HG03378 (cell line): Measurements from ENCODE around the gene NFE2L1.
A peak's percentile ranks its signal among the peaks of the same experiment; 100 is the strongest.
"Not testable (repeated sequence)": the region's sequence is repeated elsewhere in the genome, so short reads cannot be mapped to it uniquely, and the experiment has no call there.

ENCODE experiments used
- ATAC-seq: cut with Tn5 transposase; IDR thresholded peaks from one replicate; pipeline ENCODE4 v1.9.1; 2021; ENCODE audit warnings: mild to moderate bottlenecking, moderate library complexity; ENCODE audit not compliant: unreplicated experiment

Gene NFE2L1

DNA sequence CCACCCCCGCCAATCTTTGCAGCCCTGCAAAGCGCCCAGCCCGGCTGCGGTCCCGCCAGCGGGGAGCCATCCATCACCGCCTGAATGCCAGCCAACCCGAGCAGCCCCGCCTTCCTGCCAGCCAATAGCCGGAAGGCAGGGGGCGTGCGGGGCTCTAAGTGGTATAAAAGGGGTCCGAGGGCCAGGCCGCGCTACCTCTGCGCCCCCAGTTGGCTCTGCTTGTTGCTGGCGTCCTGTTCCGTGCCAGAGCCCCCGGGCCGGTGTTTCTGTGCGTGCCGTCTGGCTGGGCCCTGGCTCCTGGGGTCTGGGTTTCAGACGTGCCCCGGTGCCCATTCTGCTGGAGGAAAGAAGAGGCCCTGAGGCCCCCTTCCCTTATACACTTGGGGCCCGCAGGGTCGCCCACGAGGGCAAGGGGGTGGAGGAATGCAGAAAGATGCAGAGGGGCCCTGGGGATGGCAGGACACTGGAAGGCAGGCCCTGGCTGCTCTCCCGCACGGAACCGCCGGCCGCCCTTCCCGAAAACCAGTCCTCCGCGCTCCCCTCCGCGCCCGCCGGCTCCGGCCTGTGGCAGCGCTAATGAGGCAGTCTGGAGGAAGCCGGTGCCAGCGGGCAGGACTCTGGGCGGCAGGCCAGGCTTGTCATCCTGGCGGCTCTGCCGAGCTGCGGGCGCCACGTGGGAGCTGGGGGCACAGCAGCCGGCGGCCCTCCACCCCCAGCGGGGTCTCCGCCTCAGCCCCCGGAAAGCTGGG, 24.6 kb upstream of the NFE2L1 start:
- ATAC-seq, result no peak

DNA sequence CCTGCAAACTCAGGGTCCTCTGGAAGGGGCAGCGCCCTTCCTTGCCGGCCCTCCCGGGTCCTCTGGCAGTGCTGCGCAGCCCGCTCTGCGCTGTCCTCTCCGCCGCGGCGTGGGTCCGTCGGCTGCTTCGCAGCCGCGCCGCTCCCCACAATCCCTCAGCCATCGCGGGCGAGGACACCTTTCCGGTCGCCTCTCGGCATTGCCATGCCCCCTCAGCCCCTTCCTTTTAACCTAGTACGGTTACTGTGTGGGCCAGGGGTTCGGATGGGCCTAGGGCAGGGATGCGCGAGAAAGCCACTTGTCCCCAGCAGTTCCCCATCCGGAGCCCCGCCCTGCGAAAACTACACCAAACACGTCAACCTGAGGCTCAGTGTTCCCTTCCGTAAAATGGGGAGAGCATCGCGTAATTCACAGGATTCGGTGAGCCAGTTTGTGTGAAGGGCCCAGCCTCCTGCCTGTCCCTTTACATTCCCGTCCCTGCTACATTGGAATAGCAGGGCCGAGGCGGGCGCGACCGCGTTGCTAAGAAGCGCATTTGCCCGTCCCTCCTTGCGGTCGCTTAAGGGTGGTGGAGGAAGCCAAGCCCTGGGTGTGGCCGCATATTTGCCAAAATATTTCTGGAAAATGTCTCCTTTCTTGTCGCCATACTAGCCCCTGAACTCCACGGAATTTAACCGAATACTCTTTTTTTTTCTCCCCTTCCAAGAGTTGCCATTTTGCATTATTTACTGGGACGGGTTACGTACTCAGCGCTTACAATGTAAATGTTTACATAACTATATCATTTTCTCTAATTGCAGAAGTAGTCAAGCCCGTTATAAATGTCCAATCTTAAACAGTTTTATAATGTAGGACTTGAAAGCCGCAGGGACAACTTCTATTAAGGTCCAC, 23.8 kb upstream of the NFE2L1 start:
- ATAC-seq, result no peak

- ATAC-seq, result peak; percentile 71
These were observed 22.9 kb upstream of the NFE2L1 start for GRCh38 chr17:48025040-48025903.

- ATAC-seq, result no peak
These were observed 22.2 kb upstream of the NFE2L1 start for GRCh38 chr17:48025904-48026501.

- ATAC-seq, result peak; percentile 42
These were observed 21.4 kb upstream of the NFE2L1 start for GRCh38 chr17:48026502-48027321.

- ATAC-seq, result no peak
These were observed 20.7 kb upstream of the NFE2L1 start for GRCh38 chr17:48027322-48027981.

DNA sequence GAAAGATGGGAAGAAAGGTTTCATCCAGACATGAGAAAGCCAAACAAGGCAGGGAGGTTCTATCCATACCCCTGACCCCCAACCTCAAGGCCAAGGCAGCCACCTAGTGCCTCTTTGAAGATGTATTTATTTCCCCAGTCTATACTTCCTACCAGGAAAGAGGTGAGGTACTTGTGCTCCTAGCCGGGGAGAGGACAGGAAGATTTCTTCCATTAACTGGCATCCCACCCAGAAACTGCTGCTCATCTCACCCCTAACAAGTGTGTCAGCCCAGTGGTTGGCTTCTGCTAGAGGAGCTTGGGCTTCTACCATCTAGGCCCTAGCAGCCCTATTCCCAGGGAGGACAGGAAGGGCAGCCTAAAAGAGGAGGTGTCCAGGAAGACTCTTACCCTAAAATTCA, 19.4 kb upstream of the NFE2L1 start:
- ATAC-seq, result no peak

- ATAC-seq, result no peak
These were observed 17.6 kb upstream of the NFE2L1 start for GRCh38 chr17:48030531-48030930.

DNA sequence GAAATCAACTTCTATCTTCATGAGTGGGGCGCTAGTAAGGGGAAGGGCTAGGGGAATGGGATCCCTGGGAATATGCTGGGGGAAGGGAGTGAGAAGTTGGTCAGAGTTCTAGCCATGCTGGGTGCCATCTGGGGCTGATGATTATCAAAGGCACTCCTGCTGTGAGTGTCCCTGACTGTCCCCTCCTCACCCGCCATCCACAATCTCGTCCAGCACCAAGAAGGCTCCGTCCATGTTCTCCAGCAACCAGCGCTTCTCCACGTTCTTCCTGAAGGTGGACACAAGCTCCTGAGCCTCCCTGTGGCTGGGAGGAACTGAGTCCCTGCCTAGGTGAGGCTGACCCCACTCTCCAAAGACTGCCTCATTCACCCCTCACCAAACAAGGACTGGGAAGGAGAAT, 16.2 kb upstream of the NFE2L1 start:
- ATAC-seq, result no peak

- not testable (repeated sequence) for ATAC-seq
These were observed 13.4 kb upstream of the NFE2L1 start for GRCh38 chr17:48034734-48035133.

GRCh38 chr17:48036693-48037035, 11.5 kb upstream of the NFE2L1 start:
- no peak for ATAC-seq

DNA sequence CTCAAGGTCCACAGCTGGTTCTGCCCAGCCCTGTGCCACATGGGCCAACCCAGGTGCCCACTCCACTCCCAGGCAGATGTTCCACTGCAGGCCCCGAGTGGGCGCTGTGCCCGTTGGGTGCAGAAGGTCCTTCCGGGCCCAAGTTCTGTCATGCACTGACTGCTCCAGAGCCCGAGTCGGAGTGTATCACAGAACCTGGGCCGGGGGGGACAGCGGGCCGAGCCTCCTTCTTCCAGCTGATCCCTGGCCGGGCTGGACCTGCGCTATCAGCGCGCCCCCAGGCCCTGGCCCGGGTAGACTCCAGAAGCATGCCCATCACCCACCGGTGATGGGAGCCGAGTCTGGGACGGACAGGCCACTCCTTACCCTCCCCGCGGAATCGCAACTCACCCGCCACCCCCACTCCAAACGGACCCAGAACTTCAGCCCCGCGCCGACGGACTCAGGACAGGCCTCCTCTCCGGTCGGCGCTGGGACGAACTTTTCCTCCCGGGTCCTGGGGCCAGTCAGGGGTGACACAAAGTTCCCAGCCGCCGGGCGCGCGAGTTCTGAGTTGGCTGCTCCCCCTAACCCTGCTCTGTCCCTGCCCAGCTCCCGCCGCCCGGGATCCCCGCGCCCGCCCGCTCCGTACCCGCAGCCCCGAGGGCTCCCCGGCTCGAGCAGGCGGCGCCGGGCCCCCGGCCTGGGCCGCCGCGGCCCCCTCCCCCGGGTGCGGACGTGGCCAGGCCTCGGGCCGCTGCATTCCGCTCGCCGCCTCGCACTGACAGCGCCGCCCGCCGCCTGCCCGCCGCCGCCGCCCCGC, 10.9 kb upstream of the NFE2L1 start, which contains the start of gene COPZ2:
TSS of gene COPZ2 (minus strand) at position 762 of the 802 bp plus-strand sequence. CDS start at position 742, 20 bp downstream.
- ATAC-seq, result no peak

DNA sequence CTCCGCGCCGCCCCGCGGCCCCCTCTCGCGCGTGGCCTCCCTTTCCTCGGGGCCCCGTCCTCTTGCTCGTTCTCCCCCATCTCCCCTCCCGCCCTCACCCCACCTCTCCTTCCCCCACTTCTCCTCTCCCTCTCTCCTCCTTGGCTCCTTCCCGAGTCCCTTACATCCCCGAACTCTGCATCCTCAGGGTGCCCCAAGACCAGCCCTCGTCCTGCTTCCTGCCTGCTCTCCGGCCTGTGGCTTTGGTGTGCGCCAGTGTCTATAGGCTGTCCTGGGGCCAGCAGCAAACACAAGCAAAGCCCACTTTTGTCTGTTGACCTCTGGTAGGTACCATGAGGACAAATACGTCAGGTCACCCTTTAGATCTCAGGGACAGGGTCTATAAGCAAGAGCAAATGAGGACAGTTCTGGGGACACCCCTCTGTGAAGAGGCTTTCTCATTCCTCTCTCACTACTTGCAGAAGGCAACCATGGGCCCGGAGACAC, 10.3 kb upstream of the NFE2L1 start:
- no peak for ATAC-seq

GRCh38 chr17:48038687-48039086, 9.5 kb upstream of the NFE2L1 start:
- no peak for ATAC-seq

- no peak for ATAC-seq
These were observed 5.0 kb upstream of the NFE2L1 start for GRCh38 chr17:48043176-48043575.

DNA sequence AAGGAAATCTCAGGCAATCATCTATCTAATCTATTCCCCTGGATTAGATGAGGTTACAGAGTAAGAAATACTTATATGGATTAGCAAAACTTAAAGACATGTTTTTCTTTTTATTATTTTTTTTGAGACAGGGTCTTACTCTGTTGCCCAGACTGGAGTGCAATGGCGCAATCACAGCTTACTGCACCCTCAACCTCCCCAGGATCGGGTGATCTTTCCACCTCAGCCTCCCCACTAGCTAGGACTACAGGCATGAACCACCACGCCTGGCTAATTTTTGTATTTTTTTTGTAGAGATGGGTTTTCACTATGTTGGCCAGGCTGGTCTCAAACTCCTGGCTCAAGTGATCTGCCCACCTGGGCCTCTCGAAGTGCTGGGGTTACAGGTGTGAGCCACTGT, 3.3 kb upstream of the NFE2L1 start:
- ATAC-seq, result no peak

- ATAC-seq, result no peak
These were observed 2.7 kb upstream of the NFE2L1 start for GRCh38 chr17:48045316-48046001.

DNA sequence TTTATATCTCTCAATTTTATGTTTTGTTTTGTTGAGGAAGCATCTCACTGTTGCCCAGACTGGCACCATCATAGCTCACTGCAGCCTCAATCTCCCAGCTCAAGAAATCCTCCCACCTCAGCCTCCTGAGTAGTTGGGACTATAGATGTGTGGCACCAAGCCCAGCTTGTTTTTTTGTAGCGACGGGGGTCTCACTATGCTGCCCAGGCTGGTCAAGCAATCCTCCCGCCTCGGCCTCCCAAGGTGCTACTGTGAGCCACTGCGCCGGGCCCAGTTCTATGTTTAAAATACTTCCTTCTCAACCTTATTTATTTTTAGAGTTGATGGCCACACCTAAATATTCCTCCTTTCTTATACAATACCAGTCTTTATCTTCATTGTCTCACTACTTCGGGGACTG, 1.9 kb upstream of the NFE2L1 start:
- ATAC-seq, result no peak
